ENCODE measurements around the gene SRCAP.
"Not testable (repeated sequence)": the region's sequence is repeated elsewhere in the genome, so short reads cannot be mapped to it uniquely, and the experiment has no call there.

The SRCAP gene

DNA sequence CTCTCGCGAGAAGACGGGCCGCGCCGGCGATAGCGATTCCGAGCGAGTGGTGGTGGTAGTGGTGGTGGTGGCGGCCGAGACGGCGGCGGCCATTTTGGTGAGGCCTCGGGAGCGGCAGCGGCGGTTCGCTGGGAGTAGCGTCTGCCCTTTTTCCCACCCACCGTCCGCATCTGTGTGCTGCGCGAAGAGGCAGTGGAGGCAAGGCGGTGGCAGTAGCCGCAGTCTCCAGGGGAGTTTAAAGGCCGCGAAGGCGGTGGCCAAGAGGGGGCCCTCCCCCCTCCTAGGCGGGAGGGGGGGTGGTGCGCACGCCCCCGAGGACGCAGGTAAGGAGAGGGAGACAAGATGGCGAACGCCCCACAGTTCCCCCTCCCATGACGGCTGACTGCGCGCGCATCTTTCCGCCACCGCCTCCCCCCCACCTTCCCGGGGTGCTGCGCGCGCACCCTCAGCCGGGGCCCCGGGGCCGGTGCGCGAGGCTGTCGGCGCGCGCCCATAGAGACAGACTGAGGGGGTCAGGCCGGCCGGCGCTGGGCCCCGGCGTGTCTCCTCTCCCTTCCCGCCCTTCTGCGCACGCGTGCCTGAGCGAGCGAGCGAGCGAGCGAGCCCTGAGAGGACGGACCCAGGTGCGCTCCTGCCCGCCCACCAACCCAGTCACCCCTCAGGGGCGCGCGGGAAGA lies 694 bp upstream of the SRCAP start:
- peak; percentile 93 for DNase-seq (ENCODE audit: low spot score)

DNA sequence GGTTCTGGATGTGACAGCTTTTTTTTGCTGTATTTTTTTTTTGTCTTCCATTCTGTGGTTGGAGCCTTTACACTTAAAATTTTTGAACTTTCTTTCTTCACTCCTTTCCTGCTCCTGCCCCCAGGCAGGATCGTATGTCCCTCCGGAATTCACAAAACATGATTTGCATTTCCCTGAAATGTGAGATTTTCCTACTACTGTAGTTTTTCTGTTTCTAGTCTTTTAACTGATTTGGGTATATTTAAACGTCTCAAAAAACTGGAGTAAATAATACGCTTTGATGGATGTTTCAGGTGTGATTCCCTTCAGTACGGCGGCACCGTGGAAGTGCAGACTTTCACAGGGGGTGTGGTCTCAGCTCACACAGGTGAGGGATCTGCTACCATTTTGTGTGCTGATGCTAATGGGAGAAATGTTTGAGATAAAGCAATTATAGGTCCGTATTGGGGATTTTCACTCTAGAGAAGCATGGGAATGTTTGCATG lies 686 bp downstream of the SRCAP start:
- DNase-seq (ENCODE audit: low spot score): no peak

DNA sequence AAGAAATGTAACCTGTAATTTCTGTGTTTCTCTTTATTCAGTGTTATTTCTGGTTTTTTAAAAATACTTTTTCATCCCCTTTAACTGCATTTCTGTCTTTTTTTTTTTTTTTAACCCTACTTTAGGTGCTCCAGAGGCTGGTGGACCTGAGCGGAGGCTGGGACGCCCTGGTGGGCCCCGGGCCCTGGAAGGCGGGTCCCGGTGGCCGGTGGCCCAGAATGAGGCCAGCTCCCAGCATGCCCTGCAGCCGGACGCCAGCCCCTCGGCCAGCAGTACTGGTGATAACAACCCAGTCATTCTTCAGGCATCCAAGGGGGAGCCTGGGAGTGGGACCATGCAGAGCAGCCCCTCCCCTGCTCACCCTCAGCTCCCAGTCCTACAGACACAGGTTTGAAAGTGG lies 1.5 kb downstream of the SRCAP start:
- no peak for DNase-seq (ENCODE audit: low spot score)

DNA sequence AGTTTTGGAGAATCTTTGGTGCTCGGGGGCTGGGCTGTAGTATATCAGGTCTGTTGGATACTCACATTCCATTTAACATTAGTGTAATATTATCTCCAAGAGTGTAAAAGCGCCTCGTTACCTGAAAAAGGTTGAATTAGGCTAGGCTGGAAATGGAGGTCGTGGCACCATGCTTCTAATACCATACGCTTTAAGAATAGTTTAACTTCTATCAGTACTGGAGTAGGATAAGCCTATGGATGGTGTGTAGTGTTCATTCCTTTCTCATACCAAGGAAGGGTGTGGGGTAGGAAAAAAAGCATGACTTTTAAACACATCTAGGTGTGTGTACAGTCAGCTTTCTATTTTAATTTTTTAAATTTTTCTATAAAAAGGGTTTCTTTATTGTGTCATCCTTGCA lies 2.0 kb downstream of the SRCAP start:
- DNase-seq (ENCODE audit: low spot score): no peak

DNA sequence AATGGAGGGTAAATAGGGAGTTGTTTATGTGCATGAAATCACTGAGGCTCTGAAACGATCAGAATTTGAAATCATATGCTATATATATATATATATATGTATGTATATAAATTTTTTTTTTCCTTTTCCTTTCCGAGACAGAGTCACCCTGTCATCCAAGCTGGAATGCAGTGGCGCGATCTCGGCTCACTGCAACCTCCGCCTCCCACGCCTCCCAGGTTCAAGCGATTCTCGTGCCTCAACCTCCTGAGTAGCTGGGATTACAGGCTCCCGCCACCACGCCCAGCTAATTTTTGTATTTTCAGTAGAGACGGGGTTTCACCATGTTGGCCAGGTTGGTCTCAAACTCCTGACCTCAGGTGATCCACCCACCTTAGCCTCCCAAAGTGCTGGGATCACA lies 4.1 kb downstream of the SRCAP start:
- not testable (repeated sequence) for DNase-seq (ENCODE audit: low spot score)

DNA sequence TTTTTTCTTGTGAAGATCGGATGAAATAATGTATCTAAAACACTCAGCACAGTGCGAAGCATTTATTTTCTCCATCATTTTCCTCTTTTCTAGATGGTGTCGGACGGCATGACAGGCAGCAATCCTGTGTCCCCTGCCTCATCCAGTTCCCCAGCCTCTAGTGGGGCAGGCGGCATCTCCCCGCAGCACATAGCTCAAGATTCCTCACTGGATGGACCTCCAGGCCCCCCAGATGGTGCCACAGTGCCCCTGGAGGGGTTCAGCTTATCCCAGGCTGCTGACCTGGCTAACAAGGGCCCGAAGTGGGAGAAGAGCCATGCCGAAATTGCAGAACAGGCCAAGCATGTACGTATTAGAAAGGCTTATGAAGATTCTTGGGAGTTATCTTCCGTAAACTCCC lies 5.0 kb downstream of the SRCAP start:
- no peak for DNase-seq (ENCODE audit: low spot score)

DNA sequence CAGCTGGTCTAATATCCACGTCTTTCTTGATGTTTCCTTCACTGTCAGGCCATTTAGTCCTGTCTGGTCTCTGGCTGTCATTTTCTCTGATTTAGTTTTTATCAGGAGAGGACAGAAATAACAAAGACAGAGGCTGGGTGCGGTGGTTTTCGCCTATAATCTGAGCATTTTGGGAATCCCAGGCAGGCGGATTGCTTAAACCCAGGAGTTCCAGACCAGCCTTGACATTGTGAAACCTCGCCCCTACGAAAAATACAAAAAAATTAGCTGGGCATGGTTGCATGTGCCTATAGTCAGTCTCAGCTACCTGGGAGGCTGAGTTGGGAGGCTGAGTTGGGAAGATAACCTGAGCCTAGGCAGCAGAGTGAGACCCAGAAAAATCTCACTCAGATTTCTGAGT lies 7.1 kb downstream of the SRCAP start:
- DNase-seq (ENCODE audit: low spot score): no peak

DNA sequence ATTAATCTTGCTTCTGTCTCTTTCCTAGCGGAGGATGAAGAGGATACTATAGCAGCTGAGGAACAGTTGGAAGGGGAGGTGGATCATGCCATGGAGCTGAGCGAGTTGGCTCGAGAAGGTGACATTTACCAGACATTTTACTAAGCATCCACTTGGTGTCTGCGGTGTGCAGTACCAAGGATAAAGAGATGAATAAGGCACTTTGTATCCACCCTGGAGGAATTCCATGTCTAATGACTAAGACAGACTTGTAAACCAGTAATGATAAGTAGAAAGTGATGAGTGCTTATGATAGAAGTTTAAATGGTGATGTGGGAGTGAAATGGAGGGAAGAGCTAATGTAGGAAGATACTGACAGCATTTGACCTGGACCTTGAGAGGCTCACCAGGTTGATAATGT lies 12.0 kb downstream of the SRCAP start:
- no peak for DNase-seq (ENCODE audit: low spot score)

DNA sequence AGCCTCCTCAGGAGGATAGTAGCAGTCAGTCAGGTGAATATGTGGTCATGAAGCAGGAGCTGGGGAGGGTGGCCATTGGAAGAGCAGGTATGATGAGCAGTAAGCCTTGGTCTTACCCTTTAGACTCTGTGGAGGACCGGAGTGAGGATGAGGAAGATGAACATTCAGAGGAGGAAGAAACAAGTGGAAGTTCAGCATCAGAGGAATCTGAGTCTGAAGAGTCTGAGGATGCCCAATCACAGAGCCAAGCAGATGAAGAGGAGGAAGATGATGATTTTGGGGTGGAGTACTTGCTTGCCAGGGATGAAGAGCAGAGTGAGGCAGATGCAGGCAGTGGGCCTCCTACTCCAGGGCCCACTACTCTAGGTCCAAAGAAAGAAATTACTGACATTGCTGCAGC lies 12.7 kb downstream of the SRCAP start:
- no peak for DNase-seq (ENCODE audit: low spot score)

DNA sequence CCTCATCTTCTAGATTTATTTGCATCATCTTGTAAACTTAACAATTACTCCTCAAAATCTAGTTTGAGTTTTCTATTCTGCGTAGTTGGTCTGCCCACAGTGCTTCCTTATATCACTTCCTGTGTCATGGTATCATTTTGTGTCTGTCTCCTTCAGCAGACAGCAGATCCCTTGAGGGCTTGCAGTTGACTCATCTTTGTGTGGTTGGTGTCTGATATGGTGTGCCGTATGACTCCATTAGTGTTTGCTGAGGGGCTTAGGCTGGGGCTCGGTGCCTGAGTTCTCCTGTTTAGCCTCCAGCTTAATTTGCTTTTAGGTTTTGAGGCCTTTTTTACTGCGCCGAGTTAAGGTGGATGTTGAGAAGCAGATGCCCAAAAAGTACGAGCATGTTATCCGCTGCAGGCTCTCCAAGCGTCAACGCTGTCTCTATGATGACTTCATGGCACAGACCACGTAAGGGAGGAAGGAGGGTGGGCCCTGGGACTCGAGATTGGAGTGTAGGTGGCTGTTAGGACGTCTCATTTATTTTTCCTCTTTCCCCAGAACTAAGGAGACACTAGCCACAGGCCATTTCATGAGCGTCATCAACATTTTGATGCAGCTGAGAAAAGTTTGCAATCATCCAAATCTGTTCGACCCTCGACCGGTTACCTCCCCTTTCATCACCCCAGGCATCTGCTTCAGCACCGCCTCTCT lies 16.9 kb downstream of the SRCAP start:
- no peak for DNase-seq (ENCODE audit: low spot score)

DNA sequence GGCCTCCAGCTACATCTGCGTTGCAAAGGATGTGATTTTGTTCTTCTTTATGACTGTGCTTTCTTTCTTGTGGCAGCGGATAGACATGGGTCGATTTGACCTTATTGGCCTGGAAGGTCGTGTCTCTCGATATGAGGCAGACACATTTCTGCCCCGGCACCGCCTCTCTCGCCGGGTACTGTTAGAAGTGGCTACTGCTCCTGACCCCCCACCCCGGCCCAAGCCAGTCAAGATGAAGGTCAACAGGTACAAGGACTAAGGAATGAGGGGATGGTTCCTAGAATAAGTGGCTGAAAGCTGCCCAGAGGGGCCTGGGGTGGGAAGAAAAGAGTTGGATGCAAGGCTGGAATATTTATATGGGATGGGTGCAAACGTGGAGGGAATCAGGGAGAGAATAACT lies 21.1 kb downstream of the SRCAP start:
- DNase-seq (ENCODE audit: low spot score): no peak

DNA sequence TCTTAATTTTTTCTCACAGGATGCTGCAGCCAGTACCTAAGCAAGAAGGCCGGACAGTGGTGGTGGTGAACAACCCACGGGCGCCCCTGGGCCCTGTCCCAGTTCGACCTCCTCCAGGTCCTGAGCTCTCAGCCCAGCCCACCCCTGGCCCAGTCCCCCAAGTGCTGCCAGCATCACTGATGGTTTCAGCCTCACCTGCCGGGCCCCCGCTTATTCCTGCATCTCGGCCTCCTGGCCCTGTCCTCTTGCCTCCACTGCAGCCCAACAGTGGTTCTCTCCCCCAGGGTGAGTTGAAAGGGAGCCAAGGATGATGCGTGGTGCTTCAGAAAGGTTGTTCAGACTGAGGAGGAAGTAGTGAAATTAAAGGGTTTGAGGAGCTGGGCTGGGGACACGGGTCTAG lies 21.7 kb downstream of the SRCAP start:
- no peak for DNase-seq (ENCODE audit: low spot score)

DNA sequence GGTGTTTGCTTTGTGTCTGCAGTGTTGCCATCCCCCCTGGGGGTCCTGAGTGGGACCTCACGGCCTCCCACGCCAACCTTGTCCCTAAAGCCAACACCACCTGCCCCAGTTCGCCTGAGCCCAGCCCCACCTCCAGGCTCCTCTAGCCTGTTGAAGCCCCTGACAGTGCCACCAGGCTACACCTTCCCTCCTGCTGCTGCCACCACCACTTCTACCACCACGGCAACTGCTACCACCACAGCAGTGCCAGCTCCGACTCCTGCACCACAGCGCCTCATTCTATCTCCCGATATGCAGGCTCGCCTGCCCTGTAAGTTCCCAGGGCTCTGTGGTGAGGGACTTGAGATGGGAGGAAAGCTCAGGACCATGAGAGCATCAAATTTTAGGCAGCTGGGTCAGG lies 22.2 kb downstream of the SRCAP start:
- no peak for DNase-seq (ENCODE audit: low spot score)

DNA sequence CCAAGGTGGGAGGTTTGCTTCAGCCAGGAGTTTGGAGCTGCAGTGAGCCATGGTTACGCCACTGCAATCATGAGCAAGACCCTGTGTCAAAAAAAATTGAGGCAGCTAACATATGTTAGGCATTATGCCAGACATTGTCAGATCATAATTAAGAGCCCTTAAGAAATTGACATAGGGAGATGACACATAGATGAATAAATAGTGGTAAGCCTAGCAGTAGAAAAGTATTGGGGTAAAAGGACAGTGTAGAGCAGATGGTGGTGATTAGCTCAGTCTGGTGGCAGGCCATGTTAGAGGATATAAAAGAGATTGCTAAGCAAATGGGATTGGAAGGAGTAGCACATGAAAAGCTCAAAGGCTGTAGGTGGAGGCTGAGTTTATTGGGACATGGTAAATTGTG lies 22.6 kb downstream of the SRCAP start:
- DNase-seq (ENCODE audit: low spot score): no peak

DNA sequence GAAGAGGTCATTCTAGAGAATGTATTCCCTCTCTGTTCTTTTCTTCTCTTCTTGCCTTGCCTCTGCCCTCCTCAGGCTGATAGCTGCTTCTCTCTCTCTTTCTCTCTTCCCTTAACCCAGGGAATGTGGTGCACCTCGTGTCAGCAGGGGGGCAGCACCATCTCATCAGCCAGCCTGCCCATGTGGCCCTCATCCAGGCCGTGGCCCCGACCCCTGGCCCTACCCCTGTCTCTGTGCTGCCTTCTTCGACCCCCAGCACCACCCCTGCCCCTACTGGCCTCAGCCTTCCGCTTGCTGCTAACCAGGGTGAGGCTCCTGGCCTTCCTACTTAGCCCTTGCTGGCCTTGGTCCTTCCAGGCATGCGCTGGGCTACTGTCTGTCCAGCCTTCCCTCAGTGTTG lies 23.5 kb downstream of the SRCAP start:
- DNase-seq (ENCODE audit: low spot score): no peak

DNA sequence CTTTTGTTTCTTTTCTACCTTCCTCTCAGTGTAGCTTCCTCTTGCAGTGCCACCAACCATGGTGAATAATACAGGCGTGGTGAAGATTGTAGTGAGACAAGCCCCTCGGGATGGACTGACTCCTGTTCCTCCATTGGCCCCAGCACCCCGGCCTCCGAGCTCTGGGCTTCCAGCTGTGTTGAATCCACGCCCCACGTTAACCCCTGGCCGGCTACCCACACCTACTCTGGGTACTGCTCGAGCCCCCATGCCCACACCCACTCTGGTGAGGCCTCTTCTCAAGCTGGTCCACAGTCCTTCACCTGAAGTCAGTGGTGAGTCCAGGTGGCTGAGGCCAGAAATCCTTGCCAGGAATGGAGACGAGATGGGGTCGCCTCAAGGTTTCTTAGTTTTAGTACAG lies 23.9 kb downstream of the SRCAP start:
- DNase-seq (ENCODE audit: low spot score): no peak

DNA sequence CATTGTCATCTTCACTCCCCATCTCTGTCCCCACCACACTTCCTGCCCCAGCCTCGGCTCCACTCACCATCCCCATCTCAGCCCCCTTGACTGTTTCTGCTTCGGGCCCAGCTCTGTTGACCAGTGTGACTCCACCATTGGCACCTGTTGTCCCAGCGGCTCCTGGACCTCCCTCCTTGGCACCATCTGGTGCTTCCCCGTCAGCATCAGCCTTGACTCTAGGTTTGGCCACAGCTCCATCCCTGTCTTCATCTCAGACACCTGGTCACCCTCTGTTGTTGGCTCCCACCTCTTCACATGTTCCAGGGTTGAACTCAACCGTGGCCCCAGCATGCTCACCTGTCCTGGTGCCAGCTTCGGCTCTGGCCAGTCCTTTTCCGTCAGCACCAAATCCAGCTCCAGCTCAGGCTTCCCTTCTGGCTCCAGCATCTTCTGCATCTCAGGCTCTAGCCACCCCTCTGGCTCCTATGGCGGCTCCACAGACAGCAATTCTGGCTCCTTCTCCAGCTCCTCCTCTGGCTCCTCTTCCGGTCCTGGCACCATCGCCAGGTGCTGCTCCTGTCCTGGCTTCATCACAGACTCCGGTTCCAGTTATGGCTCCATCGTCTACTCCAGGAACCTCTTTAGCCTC lies 24.9 kb downstream of the SRCAP start:
- DNase-seq (ENCODE audit: low spot score): no peak

DNA sequence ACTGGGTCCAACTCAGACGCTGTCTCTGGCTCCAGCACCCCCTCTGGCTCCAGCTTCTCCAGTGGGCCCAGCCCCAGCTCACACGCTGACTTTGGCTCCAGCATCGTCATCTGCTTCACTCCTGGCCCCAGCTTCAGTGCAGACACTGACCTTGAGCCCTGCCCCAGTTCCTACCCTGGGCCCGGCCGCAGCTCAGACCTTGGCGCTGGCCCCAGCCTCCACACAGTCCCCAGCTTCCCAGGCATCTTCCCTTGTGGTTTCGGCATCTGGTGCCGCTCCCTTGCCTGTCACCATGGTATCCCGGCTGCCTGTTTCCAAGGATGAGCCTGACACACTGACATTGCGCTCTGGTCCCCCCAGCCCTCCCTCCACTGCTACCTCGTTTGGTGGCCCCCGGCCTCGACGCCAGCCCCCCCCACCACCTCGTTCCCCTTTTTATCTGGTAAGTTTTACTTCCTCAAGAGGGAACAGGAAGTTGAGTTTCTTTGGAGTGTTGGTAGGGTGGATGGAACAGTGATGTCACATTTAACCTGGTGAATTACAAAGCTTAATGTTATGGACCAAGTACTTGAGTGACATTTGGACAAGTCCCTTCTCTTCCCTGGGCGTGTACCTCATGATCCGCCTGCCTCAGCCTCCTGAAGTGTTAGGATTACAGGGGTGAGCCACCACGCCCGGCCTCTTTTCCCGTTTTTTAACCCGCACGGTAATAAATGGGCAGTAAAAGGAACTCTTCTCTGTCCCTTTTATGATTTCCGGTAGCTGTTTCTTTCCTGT lies 25.9 kb downstream of the SRCAP start:
- DNase-seq (ENCODE audit: low spot score): no peak

DNA sequence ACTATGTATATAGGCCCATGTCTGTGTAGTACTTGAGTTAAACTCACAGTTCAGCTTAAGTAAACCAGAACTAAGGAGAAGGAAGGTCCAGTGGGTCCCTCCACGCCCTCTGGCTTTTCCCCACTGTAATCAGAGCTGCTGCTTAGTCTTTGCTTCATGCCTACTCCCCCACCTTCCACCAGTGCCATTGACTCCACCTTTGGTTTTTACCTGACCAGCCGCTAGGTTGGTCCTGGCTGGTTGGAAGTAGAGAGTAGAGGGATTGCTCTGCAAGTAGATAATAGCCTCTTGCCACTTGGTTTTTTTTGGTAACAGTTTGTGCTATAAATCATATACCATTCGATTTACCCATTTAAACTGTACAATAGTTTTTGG lies 26.4 kb downstream of the SRCAP start:
- no peak for DNase-seq (ENCODE audit: low spot score)

DNA sequence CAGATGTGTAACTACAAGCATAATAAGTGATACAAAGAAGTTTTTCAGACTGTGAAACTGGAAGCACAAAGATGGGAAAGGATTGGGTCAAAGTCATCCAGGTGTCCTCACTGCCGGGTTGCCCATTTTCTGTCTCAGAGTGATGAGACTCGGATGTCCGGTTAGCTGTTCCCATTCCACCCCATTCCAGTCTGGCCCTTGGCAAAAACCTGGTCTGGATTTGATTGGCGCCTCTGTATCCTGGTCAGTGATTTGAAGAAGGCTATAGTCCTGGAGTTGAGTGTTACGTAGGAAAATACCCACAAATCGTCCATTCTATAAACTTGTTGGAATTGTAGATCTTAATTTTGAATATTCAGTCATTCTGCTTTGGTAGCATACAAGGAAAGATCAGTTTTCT lies 29.4 kb downstream of the SRCAP start:
- DNase-seq (ENCODE audit: low spot score): no peak

DNA sequence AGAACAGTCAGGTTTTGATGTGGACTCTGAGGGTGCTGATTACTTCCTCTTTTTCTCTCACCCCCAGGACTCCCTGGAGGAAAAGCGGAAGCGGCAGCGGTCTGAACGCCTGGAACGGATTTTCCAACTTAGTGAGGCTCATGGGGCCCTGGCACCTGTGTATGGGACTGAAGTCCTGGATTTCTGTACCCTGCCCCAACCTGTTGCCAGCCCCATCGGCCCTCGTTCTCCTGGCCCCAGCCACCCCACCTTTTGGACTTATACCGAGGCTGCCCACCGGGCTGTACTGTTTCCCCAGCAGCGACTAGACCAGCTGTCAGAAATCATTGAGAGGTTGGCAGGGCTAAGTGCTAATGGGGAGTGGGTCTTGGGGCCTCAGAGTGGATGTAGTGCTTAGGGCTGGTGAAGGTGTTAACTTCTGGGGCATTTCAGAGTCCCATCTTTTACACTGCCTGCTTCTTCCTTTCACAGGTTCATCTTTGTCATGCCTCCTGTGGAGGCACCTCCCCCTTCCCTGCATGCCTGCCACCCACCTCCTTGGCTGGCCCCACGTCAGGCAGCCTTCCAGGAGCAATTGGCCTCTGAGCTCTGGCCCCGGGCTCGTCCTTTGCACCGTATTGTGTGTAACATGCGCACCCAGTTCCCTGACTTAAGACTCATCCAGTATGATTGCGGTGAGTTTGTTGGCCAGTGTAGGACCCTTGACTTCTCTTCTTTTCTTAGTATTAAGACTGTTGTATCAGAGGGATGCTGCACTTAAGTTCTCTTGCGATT lies 30.1 kb downstream of the SRCAP start:
- no peak for DNase-seq (ENCODE audit: low spot score)

DNA sequence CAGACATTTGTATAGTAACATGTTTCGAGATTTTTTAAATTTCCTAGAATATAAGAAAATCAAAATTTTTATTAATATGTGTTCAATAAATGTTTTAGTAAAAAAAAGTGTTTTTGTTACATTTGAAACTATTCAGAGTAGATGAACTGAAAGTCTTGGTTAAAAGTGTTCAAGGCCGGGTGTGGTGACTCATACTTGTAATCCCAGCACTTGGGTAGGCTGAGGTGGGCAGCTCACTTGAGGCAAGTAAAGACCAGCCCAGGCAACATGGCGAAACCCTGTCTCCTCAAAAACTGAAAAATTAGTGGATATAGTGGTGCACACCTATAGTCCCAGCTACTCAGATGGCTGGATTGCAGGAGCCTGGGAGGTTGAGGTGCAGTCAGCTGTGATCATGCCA lies 32.4 kb downstream of the SRCAP start:
- no peak for DNase-seq (ENCODE audit: low spot score)

Data from HuH-7.5 (cell line).